ENCODE results near the gene DGKD.
A peak's percentile ranks its signal among the peaks of the same experiment; 100 is the strongest.

The DGKD gene

DNA sequence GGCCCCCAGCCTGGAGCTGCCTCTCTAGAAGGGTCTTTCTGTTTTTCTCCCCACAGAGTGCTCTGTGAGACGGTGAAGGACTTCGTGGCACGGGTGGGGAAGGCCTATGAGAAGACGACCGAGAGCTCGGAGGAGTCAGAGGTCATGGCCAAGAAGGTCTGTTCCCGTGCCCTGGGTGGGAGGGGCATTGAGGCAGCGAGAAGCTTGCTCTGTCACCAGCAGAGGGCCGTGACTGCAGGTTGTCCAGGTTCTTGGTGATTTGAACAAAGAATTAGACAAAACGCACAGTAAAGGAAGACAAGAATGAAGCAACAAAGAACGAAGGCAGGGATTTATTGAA, 93.9 kb downstream of the DGKD start:
- DNase-seq (ENCODE audit: low read depth in 1 of 2, low spot score in 1 of 2): peak in 1 of 2 experiments; percentile 14
- H3K27me3 ChIP-seq (ENCODE audit: insufficient read depth, poor library complexity, severe bottlenecking): no peaks in the 10 kb centered on the region
- TF ChIP-seq, protein P1, sequence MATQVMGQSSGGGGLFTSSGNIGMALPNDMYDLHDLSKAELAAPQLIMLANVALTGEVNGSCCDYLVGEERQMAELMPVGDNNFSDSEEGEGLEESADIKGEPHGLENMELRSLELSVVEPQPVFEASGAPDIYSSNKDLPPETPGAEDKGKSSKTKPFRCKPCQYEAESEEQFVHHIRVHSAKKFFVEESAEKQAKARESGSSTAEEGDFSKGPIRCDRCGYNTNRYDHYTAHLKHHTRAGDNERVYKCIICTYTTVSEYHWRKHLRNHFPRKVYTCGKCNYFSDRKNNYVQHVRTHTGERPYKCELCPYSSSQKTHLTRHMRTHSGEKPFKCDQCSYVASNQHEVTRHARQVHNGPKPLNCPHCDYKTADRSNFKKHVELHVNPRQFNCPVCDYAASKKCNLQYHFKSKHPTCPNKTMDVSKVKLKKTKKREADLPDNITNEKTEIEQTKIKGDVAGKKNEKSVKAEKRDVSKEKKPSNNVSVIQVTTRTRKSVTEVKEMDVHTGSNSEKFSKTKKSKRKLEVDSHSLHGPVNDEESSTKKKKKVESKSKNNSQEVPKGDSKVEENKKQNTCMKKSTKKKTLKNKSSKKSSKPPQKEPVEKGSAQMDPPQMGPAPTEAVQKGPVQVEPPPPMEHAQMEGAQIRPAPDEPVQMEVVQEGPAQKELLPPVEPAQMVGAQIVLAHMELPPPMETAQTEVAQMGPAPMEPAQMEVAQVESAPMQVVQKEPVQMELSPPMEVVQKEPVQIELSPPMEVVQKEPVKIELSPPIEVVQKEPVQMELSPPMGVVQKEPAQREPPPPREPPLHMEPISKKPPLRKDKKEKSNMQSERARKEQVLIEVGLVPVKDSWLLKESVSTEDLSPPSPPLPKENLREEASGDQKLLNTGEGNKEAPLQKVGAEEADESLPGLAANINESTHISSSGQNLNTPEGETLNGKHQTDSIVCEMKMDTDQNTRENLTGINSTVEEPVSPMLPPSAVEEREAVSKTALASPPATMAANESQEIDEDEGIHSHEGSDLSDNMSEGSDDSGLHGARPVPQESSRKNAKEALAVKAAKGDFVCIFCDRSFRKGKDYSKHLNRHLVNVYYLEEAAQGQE (IDR thresholded peaks at IDR 0.05; ENCODE audit: insufficient replicate concordance, low read depth): no peak
- TF ChIP-seq, protein P2, sequence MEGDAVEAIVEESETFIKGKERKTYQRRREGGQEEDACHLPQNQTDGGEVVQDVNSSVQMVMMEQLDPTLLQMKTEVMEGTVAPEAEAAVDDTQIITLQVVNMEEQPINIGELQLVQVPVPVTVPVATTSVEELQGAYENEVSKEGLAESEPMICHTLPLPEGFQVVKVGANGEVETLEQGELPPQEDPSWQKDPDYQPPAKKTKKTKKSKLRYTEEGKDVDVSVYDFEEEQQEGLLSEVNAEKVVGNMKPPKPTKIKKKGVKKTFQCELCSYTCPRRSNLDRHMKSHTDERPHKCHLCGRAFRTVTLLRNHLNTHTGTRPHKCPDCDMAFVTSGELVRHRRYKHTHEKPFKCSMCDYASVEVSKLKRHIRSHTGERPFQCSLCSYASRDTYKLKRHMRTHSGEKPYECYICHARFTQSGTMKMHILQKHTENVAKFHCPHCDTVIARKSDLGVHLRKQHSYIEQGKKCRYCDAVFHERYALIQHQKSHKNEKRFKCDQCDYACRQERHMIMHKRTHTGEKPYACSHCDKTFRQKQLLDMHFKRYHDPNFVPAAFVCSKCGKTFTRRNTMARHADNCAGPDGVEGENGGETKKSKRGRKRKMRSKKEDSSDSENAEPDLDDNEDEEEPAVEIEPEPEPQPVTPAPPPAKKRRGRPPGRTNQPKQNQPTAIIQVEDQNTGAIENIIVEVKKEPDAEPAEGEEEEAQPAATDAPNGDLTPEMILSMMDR (IDR thresholded peaks at IDR 0.05; ENCODE audit: insufficient read depth, low read length): no peak
- TF ChIP-seq SPI1 (IDR thresholded peaks at IDR 0.05; ENCODE audit: borderline replicate concordance, low read depth): no peak
- no peak for TF ChIP-seq POLR2AphosphoS5 (IDR thresholded peaks at IDR 0.05; ENCODE audit: low read depth)
- no peak for TF ChIP-seq GABPA (IDR thresholded peaks at IDR 0.05; ENCODE audit: low read depth)
- H3K27ac ChIP-seq (replicated peaks): no peak overlapping the region
- H3K4me3 ChIP-seq (replicated peaks; ENCODE audit: insufficient read depth, low read length): no peak overlapping the region

DNA sequence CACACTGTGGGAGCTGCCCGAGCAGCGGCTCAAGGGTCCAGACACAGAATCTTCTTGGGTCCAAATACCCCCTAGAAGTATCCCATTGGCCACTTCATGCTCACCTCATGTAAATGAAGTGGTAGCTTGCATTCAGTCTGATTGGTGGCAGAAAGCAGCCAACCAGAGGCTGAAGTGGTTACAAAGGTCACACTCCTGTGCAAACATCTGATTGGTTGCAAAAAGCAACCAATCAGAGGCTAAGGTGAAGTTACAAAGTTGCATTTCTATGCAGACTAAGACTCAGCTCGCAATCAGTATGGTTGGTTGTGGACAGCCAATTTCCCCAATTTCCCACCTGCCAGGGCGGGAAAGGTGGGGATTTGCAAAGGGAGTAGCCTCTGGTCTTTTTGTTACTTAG, 94.3 kb downstream of the DGKD start:
- TF ChIP-seq, protein P2 (IDR thresholded peaks at IDR 0.05; ENCODE audit: insufficient read depth, low read length): no peak
- TF ChIP-seq POLR2AphosphoS5 (IDR thresholded peaks at IDR 0.05; ENCODE audit: low read depth) (no peak), SPI1 (IDR thresholded peaks at IDR 0.05; ENCODE audit: borderline replicate concordance, low read depth) (no peak), GABPA (IDR thresholded peaks at IDR 0.05; ENCODE audit: low read depth) (no peak)
- TF ChIP-seq, protein P1 (IDR thresholded peaks at IDR 0.05; ENCODE audit: insufficient replicate concordance, low read depth): no peak
- H3K27ac ChIP-seq (replicated peaks): no peak overlapping the region
- no peak overlapping the region for H3K4me3 ChIP-seq (replicated peaks; ENCODE audit: insufficient read depth, low read length)
- H3K27me3 ChIP-seq (ENCODE audit: insufficient read depth, poor library complexity, severe bottlenecking): no peaks in the 10 kb centered on the region
- DNase-seq (ENCODE audit: low read depth in 1 of 2, low spot score in 1 of 2): no peak

DNA sequence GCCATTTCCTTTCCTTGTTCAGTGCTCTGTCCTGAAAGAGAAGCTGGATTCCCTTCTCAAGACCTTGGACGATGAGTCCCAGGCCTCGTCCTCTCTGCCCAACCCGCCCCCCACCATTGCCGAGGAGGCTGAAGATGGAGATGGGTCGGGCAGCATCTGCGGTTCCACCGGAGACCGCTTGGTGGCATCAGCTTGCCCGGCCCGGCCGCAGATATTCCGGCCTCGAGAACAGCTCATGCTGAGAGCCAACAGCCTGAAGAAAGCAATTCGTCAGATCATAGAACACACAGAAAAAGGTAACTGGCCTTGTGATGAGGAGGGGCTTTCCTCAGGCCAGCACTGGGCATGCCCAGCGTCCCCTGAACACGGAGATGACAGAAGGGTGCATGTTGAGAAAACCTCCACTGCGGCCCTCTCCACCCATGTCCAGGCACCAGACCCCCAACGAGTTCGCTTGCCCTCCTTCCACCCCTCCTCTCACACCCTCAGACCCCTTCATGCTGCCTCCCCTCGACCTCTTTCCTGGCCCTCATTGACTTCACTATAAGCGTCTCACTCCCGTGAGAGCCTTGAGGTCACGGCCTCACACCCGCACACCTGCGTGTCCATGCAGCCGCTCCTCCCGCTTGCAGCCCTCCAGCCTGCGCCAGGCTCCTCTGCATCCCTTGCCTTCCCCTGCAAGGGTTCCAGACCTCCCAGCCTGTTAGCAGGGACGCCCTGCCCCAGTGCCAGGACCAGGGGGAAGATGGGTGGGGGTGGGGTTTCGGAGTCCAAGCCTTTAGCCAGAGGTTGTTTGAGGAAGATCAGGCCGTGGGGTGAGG, 95.0 kb downstream of the DGKD start:
- Histone ChIP-seq H3K4me3 (replicated peaks; ENCODE audit: insufficient read depth, low read length) (no peak overlapping the region), H3K27ac (replicated peaks) (no peak overlapping the region), H3K27me3 (ENCODE audit: insufficient read depth, poor library complexity, severe bottlenecking) (no peaks in the 10 kb centered on the region)
- no peak for DNase-seq (ENCODE audit: low read depth in 1 of 2, low spot score in 1 of 2)
- TF ChIP-seq, protein P2 (IDR thresholded peaks at IDR 0.05; ENCODE audit: insufficient read depth, low read length): no peak
- TF ChIP-seq POLR2AphosphoS5 (IDR thresholded peaks at IDR 0.05; ENCODE audit: low read depth): no peak
- TF ChIP-seq GABPA (IDR thresholded peaks at IDR 0.05; ENCODE audit: low read depth): no peak
- TF ChIP-seq, protein P1 (IDR thresholded peaks at IDR 0.05; ENCODE audit: insufficient replicate concordance, low read depth): no peak
- no peak for TF ChIP-seq SPI1 (IDR thresholded peaks at IDR 0.05; ENCODE audit: borderline replicate concordance, low read depth)
